ENCODE results near the gene ABCD1.

- TF ChIP-seq CTCF (conservative IDR thresholded peaks at IDR 0.05; ENCODE audit: low read depth, low read length), result no peak
- TF ChIP-seq EZH2 (IDR thresholded peaks at IDR 0.05; ENCODE audit: low read length, unreplicated experiment), result no peak
- no peak for TF ChIP-seq EZH2phosphoT487 (IDR thresholded peaks at IDR 0.05; ENCODE audit: borderline replicate concordance, low read length)
These were observed 6.6 kb downstream of the ABCD1 start for GRCh38 chrX:153731117-153731844.
